H9 (cell line): ENCODE measurements around the gene KLHL10. TPM values are rescaled to one million over a fixed set of nuclear protein-coding genes. Genes with fewer than 3 reads are reported as not detected.

Experiments
- DNase-seq: peaks from one replicate; pipeline ENCODE4 v3.0.0-alpha.2; 2017
- H2AFZ ChIP-seq: one replicate; pipeline ENCODE4 v1.6.1; 2013; ENCODE audit warnings: mild to moderate bottlenecking, low read length, control low read depth, moderate library complexity
- H2AK5ac ChIP-seq: 2 replicates; pipeline ENCODE4 v1.6.1; 2013; ENCODE audit warnings: low read length, control low read depth, mixed read lengths; ENCODE audit not compliant: insufficient read length
- H2BK120ac ChIP-seq: one replicate; pipeline ENCODE4 v1.6.1; 2013; ENCODE audit warnings: low read depth, mild to moderate bottlenecking, low read length, control low read depth, inconsistent platforms; ENCODE audit not compliant: poor library complexity, severe bottlenecking
- H2BK12ac ChIP-seq: 2 replicates; pipeline ENCODE4 v1.6.1; 2013; ENCODE audit warnings: low read length, control low read depth, mixed read lengths, low read depth; ENCODE audit not compliant: insufficient read length
- H2BK15ac ChIP-seq: 2 replicates; pipeline ENCODE4 v1.6.1; 2013; ENCODE audit warnings: low read depth, low read length, control low read depth
- H2BK20ac ChIP-seq: one replicate; pipeline ENCODE4 v1.6.1; 2013; ENCODE audit warnings: low read depth, mild to moderate bottlenecking, low read length, control low read depth, inconsistent platforms; ENCODE audit not compliant: poor library complexity, severe bottlenecking
- H2BK5ac ChIP-seq: 2 replicates; pipeline ENCODE4 v1.6.1; 2013; ENCODE audit warnings: low read length, control low read depth, mixed read lengths; ENCODE audit not compliant: insufficient read length
- H3K14ac ChIP-seq: 2 replicates; pipeline ENCODE4 v1.6.1; 2013; ENCODE audit warnings: low read length, control low read depth; ENCODE audit not compliant: insufficient read depth
- H3K18ac ChIP-seq: 2 replicates; pipeline ENCODE4 v1.6.1; 2013; ENCODE audit warnings: low read depth, mild to moderate bottlenecking, mixed read lengths, low read length, control low read depth; ENCODE audit not compliant: insufficient read length
- H3K23ac ChIP-seq: 2 replicates; pipeline ENCODE4 v1.6.1; 2013; ENCODE audit warnings: low read length, control low read depth, mixed read lengths, low read depth; ENCODE audit not compliant: insufficient read length
- H3K23me2 ChIP-seq: 2 replicates; pipeline ENCODE4 v1.6.1; 2013; ENCODE audit warnings: low read depth, mild to moderate bottlenecking, mixed read lengths, low read length, control low read depth; ENCODE audit not compliant: insufficient read length, poor library complexity, severe bottlenecking
- H3K27ac ChIP-seq: 2 replicates; pipeline ENCODE4 v1.5.1; 2013; ENCODE audit warnings: low read length, control low read depth, mixed read lengths, low read depth; ENCODE audit not compliant: insufficient read length
- H3K27me3 ChIP-seq: 2 replicates; pipeline ENCODE4 v1.6.1; 2013; ENCODE audit warnings: low read length, control low read depth, inconsistent platforms; ENCODE audit not compliant: insufficient read depth
- H3K4ac ChIP-seq: 2 replicates; pipeline ENCODE4 v1.6.1; 2013; ENCODE audit warnings: low read depth, mild to moderate bottlenecking, control low read depth, inconsistent platforms, low read length, moderate library complexity
- H3K4me1 ChIP-seq: 2 replicates; pipeline ENCODE4 v1.6.1; 2013; ENCODE audit warnings: low read length, control low read depth, inconsistent platforms; ENCODE audit not compliant: insufficient read depth
- H3K4me2 ChIP-seq: 2 replicates; pipeline ENCODE4 v1.6.1; 2013; ENCODE audit warnings: low read length, control low read depth, mixed read lengths; ENCODE audit not compliant: insufficient read length, insufficient read depth
- H3K56ac ChIP-seq: 2 replicates; pipeline ENCODE4 v1.6.1; 2013; ENCODE audit warnings: low read depth, mild to moderate bottlenecking, mixed read lengths, low read length, control low read depth; ENCODE audit not compliant: insufficient read length
- H3K79me1 ChIP-seq: 2 replicates; pipeline ENCODE4 v1.6.1; 2013; ENCODE audit warnings: low read depth, mild to moderate bottlenecking, moderate library complexity, low read length, control low read depth, inconsistent platforms; ENCODE audit not compliant: insufficient read depth, poor library complexity, severe bottlenecking
- H3K79me2 ChIP-seq: 2 replicates; pipeline ENCODE4 v1.6.1; 2013; ENCODE audit warnings: low read length, control low read depth, inconsistent platforms; ENCODE audit not compliant: insufficient read depth
- H3K9ac ChIP-seq: 2 replicates; pipeline ENCODE4 v1.6.1; 2013; ENCODE audit warnings: low read length, control low read depth, mixed read lengths; ENCODE audit not compliant: insufficient read length; ENCODE audit errors: extremely low read depth
- H3K9me3 ChIP-seq: one replicate; pipeline ENCODE4 v1.6.1; 2013; ENCODE audit warnings: low read depth, low read length, inconsistent platforms; ENCODE audit not compliant: control insufficient read depth
- H3T11ph ChIP-seq: one replicate; pipeline ENCODE4 v1.6.1; 2013; ENCODE audit warnings: mild to moderate bottlenecking, low read length, control low read depth, inconsistent platforms
- H4K20me1 ChIP-seq: one replicate; pipeline ENCODE4 v1.6.1; 2013; ENCODE audit not compliant: control insufficient read depth, insufficient read length, insufficient read depth
- H4K5ac ChIP-seq: 2 replicates; pipeline ENCODE4 v1.6.1; 2013; ENCODE audit warnings: low read depth, mild to moderate bottlenecking, mixed read lengths, low read length, control low read depth; ENCODE audit not compliant: insufficient read length
- H4K8ac ChIP-seq: replicated peaks from 2 replicates; pipeline ENCODE4 v1.6.1; 2013; ENCODE audit warnings: low read length, control low read depth, mixed read lengths, low read depth; ENCODE audit not compliant: insufficient read length
- H4K91ac ChIP-seq: 2 replicates; pipeline ENCODE4 v1.6.1; 2013; ENCODE audit warnings: low read depth, mild to moderate bottlenecking, moderate library complexity, mixed read lengths, low read length, control low read depth; ENCODE audit not compliant: insufficient read length
- H3K27ac Mint-ChIP-seq, 3 experiments: 2 replicates in 2 of 3; 3 replicates in 1 of 3; pipeline ENCODE4 v1.8.0; 2020 to 2021; ENCODE audit warnings: mixed read lengths in 3 of 3, mild to moderate bottlenecking in 1 of 3, moderate library complexity in 1 of 3
- H3K27me3 Mint-ChIP-seq: 2 replicates; pipeline ENCODE4 v1.8.0; 2021; ENCODE audit warnings: low read depth, mild to moderate bottlenecking, moderate library complexity, mixed read lengths
- H3K36me3 Mint-ChIP-seq, 3 experiments: 2 replicates in 2 of 3; 3 replicates in 1 of 3; pipeline ENCODE4 v1.8.0; 2020 to 2021; ENCODE audit warnings: low read depth in 3 of 3, mixed read lengths in 3 of 3; ENCODE audit not compliant: insufficient read depth in 1 of 3
- H3K4me1 Mint-ChIP-seq, 2 experiments: 2 replicates each; pipeline ENCODE4 v1.8.0; 2020; ENCODE audit warnings: mixed read lengths in 2 of 2
- H3K4me3 Mint-ChIP-seq, 2 experiments: 2 replicates in 1 of 2; 3 replicates in 1 of 2; pipeline ENCODE4 v1.8.0; 2020 to 2021; ENCODE audit warnings: mild to moderate bottlenecking in 2 of 2, mixed read lengths in 2 of 2, moderate library complexity in 1 of 2
- H3K9me3 Mint-ChIP-seq, 2 experiments: 2 replicates in 1 of 2; 3 replicates in 1 of 2; pipeline ENCODE4 v1.8.0; 2020; ENCODE audit warnings: mild to moderate bottlenecking in 2 of 2, mixed read lengths in 2 of 2, moderate library complexity in 1 of 2
- CTCF ChIP-seq: fragments of 200-600 bp; sonication (generic); conservative IDR thresholded peaks from 3 replicates; pipeline ENCODE4 v1.8.0; 2021; ENCODE audit warnings: antibody characterized with exemption, mild to moderate bottlenecking
- WGBS: extraction: QIAGEN DNeasy Blood & Tissue Kit; methylation state at CpG from one replicate; pipeline ENCODE4 v1.1.7; 2013; ENCODE audit warnings: missing lambda C conversion rate, low lambda C conversion rate, mixed read lengths; ENCODE audit not compliant: insufficient read length; ENCODE audit errors: extremely low coverage; 5-methylcytosine and 5-hydroxymethylcytosine counted together
- total RNA-seq: library from RNA; stranded (reverse); gene quantifications from 2 replicates; pipeline ENCODE4 v1.2.1, GENCODE V29; 2021

KLHL10 gene
- total RNA-seq, 1 experiment from 2014 or later, result 0.46 TPM

GRCh38 chr17:41797377-41797776, 40.2 kb upstream of the KLHL10 start:
- Histone ChIP-seq H3K79me1 (no peaks in the 10 kb centered on the region), H3K18ac (no peak overlapping the region), H4K20me1 (no peaks in the 10 kb centered on the region), H4K8ac (no peak overlapping the region), H2BK12ac (no peak overlapping the region), H3K14ac (no peak overlapping the region), H2BK120ac (no peak overlapping the region), H3K56ac (no peak overlapping the region), H3K9ac (no peak overlapping the region), H2BK15ac (no peak overlapping the region), H3K23me2 (peaks cover 6% of the 10 kb centered on the region), H2AK5ac (no peak overlapping the region), H3K27ac (no peak overlapping the region), H3K9me3 (no peaks in the 10 kb centered on the region), H2BK20ac (no peak overlapping the region), H3T11ph (no peak overlapping the region), H3K4me1 (peaks cover 8% of the 10 kb centered on the region; the same call in 1 of the 2 replicates), H3K4me2 (no peak overlapping the region), H3K27me3 (peaks cover 4% of the 10 kb centered on the region; the same call in 1 of the 2 replicates), H3K4ac (no peak overlapping the region), H2AFZ (no peak overlapping the region), H2BK5ac (no peak overlapping the region), H3K79me2 (no peaks in the 10 kb centered on the region), H4K91ac (no peak overlapping the region), H4K5ac (no peak overlapping the region), H3K23ac (no peak overlapping the region)
- peaks cover 26% of the 10 kb centered on the region for H3K27me3 Mint-ChIP-seq
- TF ChIP-seq CTCF, result no peak
- peaks cover 1 to 5% (median 3%) of the 10 kb centered on the region in 3 experiments; a peak in 4 of 7 replicates for H3K36me3 Mint-ChIP-seq
- no CpG with 5 or more reads among the region's 3 CpGs for WGBS
- no peak for DNase-seq
- no peak overlapping the region for H3K27ac Mint-ChIP-seq
- no peak overlapping the region for H3K4me3 Mint-ChIP-seq
- H3K9me3 Mint-ChIP-seq, result no peaks in the 10 kb centered on the region; a peak in 1 of 5 replicates
- peaks cover 38 to 51% of the 10 kb centered on the region in 2 experiments for H3K4me1 Mint-ChIP-seq
